NCI-H82 treated with DMSO at 0.1 percent for 48 hours (cell line): ENCODE measurements around the gene GRIA4.

ENCODE experiments used
- DNase-seq: peaks from one replicate; lab custom pipeline; 2025; ENCODE audit not compliant: unreplicated experiment; lab: John Stamatoyannopoulos, UW

GRIA4 gene

GRCh38 chr11:105636496-105636895, 26.6 kb downstream of the GRIA4 start:
- no peak for DNase-seq

GRCh38 chr11:105639527-105639926, 29.7 kb downstream of the GRIA4 start:
- no peak for DNase-seq

GRCh38 chr11:105641433-105641832, 31.6 kb downstream of the GRIA4 start:
- DNase-seq, result no peak

- no peak for DNase-seq
Measured at GRCh38 chr11:105642870-105643269, 33.0 kb downstream of the GRIA4 start.

- DNase-seq, result no peak
Measured at GRCh38 chr11:105644839-105645573, 35.1 kb downstream of the GRIA4 start.

GRCh38 chr11:105647780-105648179, 37.9 kb downstream of the GRIA4 start:
- DNase-seq, result no peak

GRCh38 chr11:105648762-105649161, 38.9 kb downstream of the GRIA4 start:
- DNase-seq, result no peak

- no peak for DNase-seq
Measured at GRCh38 chr11:105665281-105665680, 55.4 kb downstream of the GRIA4 start.

- no peak for DNase-seq
Measured at GRCh38 chr11:105667441-105667840, 57.6 kb downstream of the GRIA4 start.

- DNase-seq, result no peak
Measured at GRCh38 chr11:105670811-105671210, 60.9 kb downstream of the GRIA4 start.

- no peak for DNase-seq
Measured at GRCh38 chr11:105673089-105673488, 63.2 kb downstream of the GRIA4 start.

GRCh38 chr11:105689631-105690030, 79.8 kb downstream of the GRIA4 start:
- no peak for DNase-seq

- no peak for DNase-seq
Measured at GRCh38 chr11:105690467-105690866, 80.6 kb downstream of the GRIA4 start.

GRCh38 chr11:105693075-105693759, 83.3 kb downstream of the GRIA4 start:
- DNase-seq, result no peak

- DNase-seq, result no peak
Measured at GRCh38 chr11:105696000-105696399, 86.1 kb downstream of the GRIA4 start.

- DNase-seq, result no peak
Measured at GRCh38 chr11:105697291-105697690, 87.4 kb downstream of the GRIA4 start.

GRCh38 chr11:105699203-105699602, 89.3 kb downstream of the GRIA4 start:
- no peak for DNase-seq

- DNase-seq, result no peak
Measured at GRCh38 chr11:105700271-105700670, 90.4 kb downstream of the GRIA4 start.

- no peak for DNase-seq
Measured at GRCh38 chr11:105701098-105701497, 91.2 kb downstream of the GRIA4 start.

GRCh38 chr11:105705786-105706530, 96.1 kb downstream of the GRIA4 start:
- no peak for DNase-seq

- no peak for DNase-seq
Measured at GRCh38 chr11:105713106-105713505, 103.2 kb downstream of the GRIA4 start.

GRCh38 chr11:105713696-105714095, 103.8 kb downstream of the GRIA4 start:
- no peak for DNase-seq
